Measurements from ENCODE around the gene EPB41L3.
"Not testable (repeated sequence)": the region's sequence is repeated elsewhere in the genome, so short reads cannot be mapped to it uniquely, and the experiment has no call there.

The EPB41L3 gene

GRCh38 chr18:5490753-5491480 lies 52.9 kb downstream of the EPB41L3 start:
- Histone ChIP-seq H3K36me3 (no peaks in the 10 kb centered on the region), H3K4me3 (ENCODE audit: low read depth in 1 of 2, low read length in 1 of 2) (no peak overlapping the region), H3K9me3 (no peaks in the 10 kb centered on the region), H3K27me3 (no peaks in the 10 kb centered on the region), H3K27ac (no peak overlapping the region), H3K4me1 (ENCODE audit: control insufficient read depth in 1 of 2, insufficient read depth in 1 of 2, low read depth in 1 of 2, low read length in 1 of 2) (no peaks in the 10 kb centered on the region)
- TF ChIP-seq CTCF (IDR thresholded peaks at IDR 0.05): no peak

- no peak overlapping the region for H3K27ac ChIP-seq
Observed at GRCh38 chr18:5488844-5489243, 55.0 kb downstream of the EPB41L3 start.

GRCh38 chr18:5488044-5488443 lies 55.8 kb downstream of the EPB41L3 start:
- H3K4me1 ChIP-seq (ENCODE audit: control insufficient read depth in 1 of 2, insufficient read depth in 1 of 2, low read depth in 1 of 2, low read length in 1 of 2); H3K4me3 ChIP-seq (ENCODE audit: low read depth in 1 of 2, low read length in 1 of 2); H3K27me3 ChIP-seq; H3K9me3 ChIP-seq; H3K27ac ChIP-seq; H3K36me3 ChIP-seq: not testable (repeated sequence)

More at GRCh38 chr18:5488844-5489243, 55.0 kb downstream of the EPB41L3 start:
- Histone ChIP-seq H3K36me3 (no peaks in the 10 kb centered on the region), H3K4me3 (ENCODE audit: low read depth in 1 of 2, low read length in 1 of 2) (no peak overlapping the region), H3K27me3 (no peaks in the 10 kb centered on the region), H3K9me3 (no peaks in the 10 kb centered on the region), H3K4me1 (ENCODE audit: control insufficient read depth in 1 of 2, insufficient read depth in 1 of 2, low read depth in 1 of 2, low read length in 1 of 2) (no peaks in the 10 kb centered on the region)
- TF ChIP-seq CTCF (IDR thresholded peaks at IDR 0.05): no peak

- H3K4me3 ChIP-seq (ENCODE audit: low read depth in 1 of 2, low read length in 1 of 2): no peak overlapping the region
- no peaks in the 10 kb centered on the region for H3K27me3 ChIP-seq
- H3K4me1 ChIP-seq (ENCODE audit: control insufficient read depth in 1 of 2, insufficient read depth in 1 of 2, low read depth in 1 of 2, low read length in 1 of 2): no peaks in the 10 kb centered on the region
- TF ChIP-seq CTCF (IDR thresholded peaks at IDR 0.05): no peak
- H3K9me3 ChIP-seq: no peaks in the 10 kb centered on the region
- no peaks in the 10 kb centered on the region for H3K36me3 ChIP-seq
- no peak overlapping the region for H3K27ac ChIP-seq
Observed at GRCh38 chr18:5484526-5484925, 59.3 kb downstream of the EPB41L3 start.

GRCh38 chr18:5481621-5482020 lies 62.2 kb downstream of the EPB41L3 start:
- TF ChIP-seq CTCF (IDR thresholded peaks at IDR 0.05): no peak
- Histone ChIP-seq H3K27me3 (no peaks in the 10 kb centered on the region), H3K27ac (no peak overlapping the region), H3K9me3 (no peaks in the 10 kb centered on the region), H3K36me3 (no peaks in the 10 kb centered on the region), H3K4me3 (ENCODE audit: low read depth in 1 of 2, low read length in 1 of 2) (no peak overlapping the region), H3K4me1 (ENCODE audit: control insufficient read depth in 1 of 2, insufficient read depth in 1 of 2, low read depth in 1 of 2, low read length in 1 of 2) (no peaks in the 10 kb centered on the region)

GRCh38 chr18:5478261-5478660 lies 65.5 kb downstream of the EPB41L3 start:
- H3K4me3 ChIP-seq (ENCODE audit: low read depth in 1 of 2, low read length in 1 of 2): no peak overlapping the region
- H3K9me3 ChIP-seq: no peaks in the 10 kb centered on the region
- H3K36me3 ChIP-seq: no peaks in the 10 kb centered on the region
- no peaks in the 10 kb centered on the region for H3K27me3 ChIP-seq
- peaks cover 12 to 17% of the 10 kb centered on the region in 2 experiments for H3K4me1 ChIP-seq (ENCODE audit: control insufficient read depth in 1 of 2, insufficient read depth in 1 of 2, low read depth in 1 of 2, low read length in 1 of 2)
- TF ChIP-seq CTCF (IDR thresholded peaks at IDR 0.05): no peak
- H3K27ac ChIP-seq: no peak overlapping the region

All from neutrophil (primary cell).